OCI-LY7 (cell line): ENCODE data around the gene RBP5. TPM values are rescaled to one million over a fixed set of nuclear protein-coding genes. Genes with fewer than 3 reads are reported as not detected.

Source experiments
- BruUV-seq: library from RNA; stranded (reverse); fragments of 400-500 nt; replicated peaks from 2 replicates; lab custom pipeline; 2021; lab: Mats Ljungman, UMichigan
- CTCF ChIA-PET: fragments of 300-600 bp; sonication (Branson Sonifier 250); formaldehyde crosslinking; loops from one replicate; lab custom pipeline; 2022; ENCODE audit warnings: antibody characterized with exemption; ENCODE audit not compliant: unreplicated experiment; lab: Charles Lee
- POLR2A ChIA-PET: fragments of 300-600 bp; sonication (Branson Sonifier 250); formaldehyde crosslinking; loops from one replicate; lab custom pipeline; 2022; ENCODE audit warnings: antibody characterized with exemption; lab: Charles Lee
- DNase-seq: peaks from one replicate; pipeline ENCODE4 v3.0.0-alpha.2; 2015; ENCODE audit warnings: low spot score
- H2AFZ ChIP-seq: fragments of 200-600 bp; sonication (generic), shearing (Covaris generic); 2 replicates; pipeline ENCODE4 v1.6.1; 2014; ENCODE audit warnings: mild to moderate bottlenecking, antibody characterized with exemption, low read length, moderate library complexity
- H3K27ac ChIP-seq: fragments of 200-600 bp; sonication (generic); 2 replicates; pipeline ENCODE4 v1.5.1; 2014; ENCODE audit warnings: mixed run types, low read depth, mild to moderate bottlenecking, moderate library complexity, low read length, inconsistent platforms; ENCODE audit not compliant: poor library complexity, severe bottlenecking
- H3K36me3 ChIP-seq: fragments of 200-600 bp; sonication (generic); 2 replicates; pipeline ENCODE4 v1.6.1; 2014; ENCODE audit warnings: mild to moderate bottlenecking, antibody characterized with exemption, low read length, moderate library complexity, mixed read lengths; ENCODE audit not compliant: insufficient read depth
- H3K4me1 ChIP-seq: fragments of 200-600 bp; sonication (generic); 2 replicates; pipeline ENCODE4 v1.5.1; 2014; ENCODE audit warnings: mild to moderate bottlenecking, low read length; ENCODE audit not compliant: insufficient read depth, poor library complexity, severe bottlenecking
- H3K4me2 ChIP-seq: fragments of 200-600 bp; sonication (generic); 2 replicates; pipeline ENCODE4 v1.6.1; 2014; ENCODE audit warnings: mild to moderate bottlenecking, low read length
- H3K4me3 ChIP-seq: fragments of 200-600 bp; sonication (generic); 2 replicates; pipeline ENCODE4 v1.5.1; 2014; ENCODE audit warnings: mild to moderate bottlenecking, low read depth, low read length; ENCODE audit not compliant: poor library complexity, severe bottlenecking
- H3K79me2 ChIP-seq: fragments of 200-600 bp; sonication (generic); 2 replicates; pipeline ENCODE4 v1.6.1; 2016; ENCODE audit warnings: low read depth, mild to moderate bottlenecking, low read length, moderate library complexity, mixed read lengths; ENCODE audit not compliant: insufficient read depth
- H3K9me2 ChIP-seq: fragments of 200-600 bp; sonication (generic); 2 replicates; pipeline ENCODE4 v1.6.1; 2016; ENCODE audit warnings: mild to moderate bottlenecking, low read length, mixed read lengths; ENCODE audit not compliant: insufficient read depth
- H3K9me3 ChIP-seq: fragments of 200-600 bp; sonication (generic); 2 replicates; pipeline ENCODE4 v1.6.1; 2014; ENCODE audit warnings: mild to moderate bottlenecking, mixed run types, low read length, mixed read lengths
- H4K20me1 ChIP-seq: fragments of 200-600 bp; sonication (generic); 2 replicates; pipeline ENCODE4 v1.6.1; 2014; ENCODE audit warnings: mild to moderate bottlenecking, antibody characterized with exemption, low read length, moderate library complexity, mixed read lengths; ENCODE audit not compliant: insufficient read depth
- EZH2phosphoT487 ChIP-seq: fragments of 200-600 bp; sonication (generic); IDR thresholded peaks from 2 replicates; pipeline ENCODE4 v1.6.1; 2018; ENCODE audit warnings: low read depth, borderline replicate concordance, mild to moderate bottlenecking, mixed run types, antibody characterized with exemption, low read length, moderate library complexity, mixed read lengths
- intact Hi-C: fragments of 100-400 bp; cut with micrococcal nuclease; formaldehyde crosslinking; loops from one replicate; pipeline ENCODE4 v1.10.0; 2022; ENCODE audit not compliant: unreplicated experiment
- total RNA-seq, 2 experiments: library from RNA; depleted of rRNA in 1 of 2; stranded (reverse); fragments of >200 nt in 1 of 2; shearing (Covaris generic) in 1 of 2; gene quantifications; 2 replicates each; pipeline ENCODE4 v1.2.3, GENCODE V29; 2014 to 2022
- TF ChIP-seq, protein P1 (sequence below): fragments of 200-600 bp; sonication (generic); conservative IDR thresholded peaks from 2 replicates; pipeline ENCODE4 v1.5.1; 2014; ENCODE audit warnings: mild to moderate bottlenecking, antibody characterized with exemption, low read length, moderate library complexity, mixed read lengths

RBP5 gene
- total RNA-seq, 2 experiments from 2014 or later: 0.70 TPM; not detected in 1

DNA sequence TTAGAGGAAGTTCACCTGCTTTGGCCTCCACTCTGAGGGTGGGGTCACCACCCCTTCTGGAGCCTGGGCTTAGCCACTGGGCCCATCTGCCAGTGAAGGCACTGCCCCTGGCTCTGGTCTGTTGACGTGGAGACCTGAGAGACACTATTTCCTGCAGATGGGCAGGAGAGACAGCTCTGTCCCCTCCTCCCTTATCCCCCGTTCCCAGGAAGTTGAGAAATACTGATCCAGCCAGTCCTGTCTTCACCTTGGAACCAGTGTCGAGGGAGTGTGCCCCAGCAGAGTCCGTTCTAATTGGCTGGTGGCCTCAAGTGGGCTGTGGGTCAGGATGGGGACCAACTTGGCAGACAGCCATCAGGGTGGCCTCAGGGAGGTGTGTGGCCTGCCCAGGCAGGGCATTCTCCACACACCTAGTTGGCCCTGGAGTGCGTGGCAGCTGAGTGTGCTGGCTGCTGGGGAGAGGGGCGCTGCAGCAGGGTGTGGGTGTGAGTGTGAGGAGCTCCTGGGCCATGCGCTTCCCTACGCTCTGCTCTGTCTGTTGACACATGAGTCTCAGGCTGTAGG, 26.9 kb upstream of the RBP5 start:
- no peaks in the 10 kb centered on the region for H3K9me3 ChIP-seq
- H3K4me2 ChIP-seq: no peak overlapping the region
- CTCF ChIA-PET: interaction anchor here (1.0 kb wide), 1 partner anchor 9 kb away, joined by 4 read pairs; no protein-coding TSS in a partner anchor
- no peak for TF ChIP-seq EZH2phosphoT487
- TF ChIP-seq, protein P1, sequence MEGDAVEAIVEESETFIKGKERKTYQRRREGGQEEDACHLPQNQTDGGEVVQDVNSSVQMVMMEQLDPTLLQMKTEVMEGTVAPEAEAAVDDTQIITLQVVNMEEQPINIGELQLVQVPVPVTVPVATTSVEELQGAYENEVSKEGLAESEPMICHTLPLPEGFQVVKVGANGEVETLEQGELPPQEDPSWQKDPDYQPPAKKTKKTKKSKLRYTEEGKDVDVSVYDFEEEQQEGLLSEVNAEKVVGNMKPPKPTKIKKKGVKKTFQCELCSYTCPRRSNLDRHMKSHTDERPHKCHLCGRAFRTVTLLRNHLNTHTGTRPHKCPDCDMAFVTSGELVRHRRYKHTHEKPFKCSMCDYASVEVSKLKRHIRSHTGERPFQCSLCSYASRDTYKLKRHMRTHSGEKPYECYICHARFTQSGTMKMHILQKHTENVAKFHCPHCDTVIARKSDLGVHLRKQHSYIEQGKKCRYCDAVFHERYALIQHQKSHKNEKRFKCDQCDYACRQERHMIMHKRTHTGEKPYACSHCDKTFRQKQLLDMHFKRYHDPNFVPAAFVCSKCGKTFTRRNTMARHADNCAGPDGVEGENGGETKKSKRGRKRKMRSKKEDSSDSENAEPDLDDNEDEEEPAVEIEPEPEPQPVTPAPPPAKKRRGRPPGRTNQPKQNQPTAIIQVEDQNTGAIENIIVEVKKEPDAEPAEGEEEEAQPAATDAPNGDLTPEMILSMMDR: no peak
- H3K9me2 ChIP-seq: no peaks in the 10 kb centered on the region
- no peak overlapping the region for H2AFZ ChIP-seq
- intact Hi-C loops: no loop called here
- no peaks in the 10 kb centered on the region for H4K20me1 ChIP-seq
- no peak overlapping the region for H3K4me3 ChIP-seq
- no peaks in the 10 kb centered on the region for H3K4me1 ChIP-seq
- BruUV-seq: no TSS peak
- DNase-seq: no peak
- no peak overlapping the region for H3K27ac ChIP-seq
- no peaks in the 10 kb centered on the region for H3K79me2 ChIP-seq
- no peaks in the 10 kb centered on the region for H3K36me3 ChIP-seq
- POLR2A ChIA-PET: interaction anchor here (1.1 kb wide), 1 partner anchor 9 kb away, joined by 3 read pairs; no protein-coding TSS in a partner anchor

DNA sequence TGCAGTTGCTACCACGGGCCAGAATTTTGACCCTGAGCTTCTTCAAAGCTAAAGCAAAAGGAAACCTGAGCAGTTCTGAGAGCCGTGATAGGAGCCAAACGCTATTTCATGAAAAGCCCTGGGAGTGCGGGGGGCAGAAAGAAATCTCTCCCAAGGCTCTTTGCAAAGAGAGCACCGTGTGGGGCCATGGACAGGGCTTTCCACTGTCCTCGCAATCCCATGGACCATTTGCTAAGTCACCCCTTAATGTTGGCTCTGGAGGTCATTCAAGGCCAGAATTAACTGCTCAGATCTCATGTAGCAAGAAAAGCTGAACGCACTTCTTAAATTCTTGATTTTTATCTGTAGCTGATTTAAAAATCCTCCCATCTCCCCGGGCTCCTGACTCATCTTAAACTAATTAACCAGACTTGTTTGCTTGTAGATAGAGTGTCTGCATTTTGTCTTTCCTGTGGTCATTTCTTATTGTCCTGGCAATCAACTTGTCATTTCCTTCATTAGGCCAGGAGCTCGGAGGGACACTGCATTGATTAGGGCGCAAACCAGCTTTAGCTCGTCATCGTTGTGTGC, 26.3 kb upstream of the RBP5 start:
- BruUV-seq: no TSS peak
- Histone ChIP-seq H3K36me3 (no peaks in the 10 kb centered on the region), H3K4me3 (no peak overlapping the region), H3K27ac (no peak overlapping the region), H3K4me1 (no peaks in the 10 kb centered on the region), H3K9me2 (no peaks in the 10 kb centered on the region), H2AFZ (no peak overlapping the region), H3K9me3 (no peaks in the 10 kb centered on the region), H3K4me2 (no peak overlapping the region), H4K20me1 (no peaks in the 10 kb centered on the region), H3K79me2 (no peaks in the 10 kb centered on the region)
- no peak for TF ChIP-seq EZH2phosphoT487
- TF ChIP-seq, protein P1: no peak
- CTCF ChIA-PET: no interaction called here
- POLR2A ChIA-PET: interaction anchor here (0.6 to 1.1 kb wide), 2 partner anchors 10 to 317 kb away, joined by 3 read pairs; no protein-coding TSS in a partner anchor
- no peak for DNase-seq
- intact Hi-C loops: no loop called here

DNA sequence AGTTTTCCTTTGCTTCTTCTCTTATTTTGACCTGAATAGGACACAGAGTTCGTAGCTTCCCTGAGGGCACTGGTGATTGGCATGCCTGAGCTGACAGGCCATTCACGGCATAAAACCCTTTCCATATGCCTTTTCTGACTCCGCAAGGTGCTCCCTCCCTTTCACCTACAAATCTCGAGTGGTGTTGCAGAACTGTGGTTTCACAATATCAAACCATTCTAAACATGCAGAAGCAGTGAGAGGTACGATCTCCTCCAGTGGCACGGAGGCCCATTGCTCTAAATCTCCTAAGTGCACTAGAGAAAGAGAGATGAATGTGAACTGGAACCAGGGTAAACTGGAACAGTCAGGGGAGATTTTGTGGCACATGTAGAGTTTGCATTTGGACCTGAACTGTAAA, 25.4 kb upstream of the RBP5 start:
- H3K4me3 ChIP-seq: no peak overlapping the region
- H3K9me3 ChIP-seq: no peaks in the 10 kb centered on the region
- no peak overlapping the region for H3K27ac ChIP-seq
- no peaks in the 10 kb centered on the region for H3K36me3 ChIP-seq
- no TSS peak for BruUV-seq
- POLR2A ChIA-PET: interaction anchor here (0.8 to 1.0 kb wide), 3 partner anchors 13 to 144 kb away, joined by 3 read pairs; no protein-coding TSS in a partner anchor
- H2AFZ ChIP-seq: no peak overlapping the region
- no peak for TF ChIP-seq EZH2phosphoT487
- TF ChIP-seq, protein P1: no peak
- no peaks in the 10 kb centered on the region for H3K79me2 ChIP-seq
- H4K20me1 ChIP-seq: no peaks in the 10 kb centered on the region
- no peak overlapping the region for H3K4me2 ChIP-seq
- no peaks in the 10 kb centered on the region for H3K4me1 ChIP-seq
- no peaks in the 10 kb centered on the region for H3K9me2 ChIP-seq
- CTCF ChIA-PET: no interaction called here
- DNase-seq: no peak
- intact Hi-C loops: no loop called here
